ENCODE results near the gene KL. TPM values are rescaled to one million over a fixed set of nuclear protein-coding genes. Genes with fewer than 3 reads are reported as not detected.
A peak's percentile ranks its signal among the peaks of the same experiment; 100 is the strongest.

KL gene
- total and polyA plus RNA-seq, 4 donors: 1.7 to 8.5 (median 2.5) TPM

DNA sequence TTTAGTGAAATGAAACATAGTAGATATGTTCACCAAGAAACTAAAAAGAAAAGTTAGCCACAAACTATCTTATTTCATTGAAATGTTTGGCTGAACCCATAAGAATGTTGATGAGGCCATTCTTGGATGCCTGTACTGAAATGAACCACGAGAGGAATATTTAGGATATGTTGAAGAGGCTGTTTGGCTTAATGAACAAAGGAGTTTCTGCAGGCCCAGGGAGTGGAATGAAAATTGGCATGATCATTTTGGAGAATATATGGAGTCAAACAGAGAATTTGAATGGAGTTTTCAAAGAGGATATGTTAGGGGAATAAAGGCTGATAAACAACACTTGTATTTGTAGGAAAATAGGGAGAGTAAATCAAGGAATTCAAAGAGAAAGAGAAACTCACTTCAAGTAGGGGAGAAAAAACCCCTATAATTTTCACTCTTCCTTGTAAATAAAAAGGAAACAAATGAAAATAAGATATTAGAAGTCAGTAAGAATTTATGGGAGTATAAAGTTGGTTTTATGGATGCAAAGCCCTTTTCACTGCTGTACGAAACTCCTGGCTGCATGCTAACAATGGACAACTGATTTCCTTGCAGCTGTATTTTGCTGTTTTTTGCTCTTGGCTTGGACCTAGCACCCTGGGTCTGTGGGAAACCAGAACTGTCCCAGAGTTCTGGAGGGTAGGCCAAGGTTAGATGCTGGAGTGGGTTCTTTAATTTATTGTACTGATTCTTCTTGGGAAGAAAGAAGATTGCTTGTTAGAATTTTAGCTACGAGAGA is 36.5 kb downstream of the KL start:
- DNase-seq (ENCODE audit: low read depth in 4 of 6, low spot score in 6 of 6): peak in 2 of 6 donors; percentile 30 to 60
- no peaks in the 10 kb centered on the region for H3K36me3 ChIP-seq (ENCODE audit: control insufficient read depth, insufficient read depth, low read length)
- 39% methylated on average over 2 of the region's 3 CpGs for WGBS (ENCODE audit: insufficient coverage)
- no peaks in the 10 kb centered on the region for H3K9me3 ChIP-seq (ENCODE audit: control insufficient read depth, insufficient read depth, low read length)
- peak overlapping the region; percentile 70 for H3K27ac ChIP-seq (ENCODE audit: low read depth, low read length)
- H3K4me3 ChIP-seq (ENCODE audit: low read depth, low read length): no peak overlapping the region
- H3K27me3 ChIP-seq (ENCODE audit: control insufficient read depth, insufficient read depth, low read length): no peaks in the 10 kb centered on the region
- H3K4me1 ChIP-seq (ENCODE audit: control insufficient read depth, insufficient read depth, low read length): peaks cover 6% of the 10 kb centered on the region

DNA sequence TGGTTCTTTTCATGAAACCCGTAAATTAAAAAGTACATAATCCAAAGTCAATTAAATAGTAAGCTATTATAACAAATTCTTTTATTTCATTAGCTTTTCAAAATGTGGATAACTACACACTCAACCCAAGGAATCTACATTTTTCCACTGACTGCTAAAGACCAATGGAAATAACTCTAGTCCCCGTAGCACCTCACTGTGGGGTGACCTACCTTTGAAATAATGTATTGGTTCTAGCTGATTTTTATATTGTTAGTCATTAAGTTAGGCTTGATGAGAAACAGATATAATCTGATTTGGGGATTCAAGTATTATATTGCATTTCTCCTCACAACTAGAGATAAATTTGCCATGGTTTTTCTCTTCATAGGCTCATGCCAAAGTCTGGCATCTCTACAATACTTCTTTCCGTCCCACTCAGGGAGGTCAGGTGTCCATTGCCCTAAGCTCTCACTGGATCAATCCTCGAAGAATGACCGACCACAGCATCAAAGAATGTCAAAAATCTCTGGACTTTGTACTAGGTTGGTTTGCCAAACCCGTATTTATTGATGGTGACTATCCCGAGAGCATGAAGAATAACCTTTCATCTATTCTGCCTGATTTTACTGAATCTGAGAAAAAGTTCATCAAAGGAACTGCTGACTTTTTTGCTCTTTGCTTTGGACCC is 37.3 kb downstream of the KL start:
- Histone ChIP-seq H3K27ac (ENCODE audit: low read depth, low read length) (peak overlapping the region; percentile 70), H3K9me3 (ENCODE audit: control insufficient read depth, insufficient read depth, low read length) (no peaks in the 10 kb centered on the region), H3K4me1 (ENCODE audit: control insufficient read depth, insufficient read depth, low read length) (peaks cover 6% of the 10 kb centered on the region), H3K27me3 (ENCODE audit: control insufficient read depth, insufficient read depth, low read length) (no peaks in the 10 kb centered on the region), H3K4me3 (ENCODE audit: low read depth, low read length) (no peak overlapping the region), H3K36me3 (ENCODE audit: control insufficient read depth, insufficient read depth, low read length) (no peaks in the 10 kb centered on the region)
- 83% methylated on average over 3 of the region's 7 CpGs for WGBS (ENCODE audit: insufficient coverage)
- DNase-seq (ENCODE audit: low read depth in 4 of 6, low spot score in 6 of 6): no peak

DNA sequence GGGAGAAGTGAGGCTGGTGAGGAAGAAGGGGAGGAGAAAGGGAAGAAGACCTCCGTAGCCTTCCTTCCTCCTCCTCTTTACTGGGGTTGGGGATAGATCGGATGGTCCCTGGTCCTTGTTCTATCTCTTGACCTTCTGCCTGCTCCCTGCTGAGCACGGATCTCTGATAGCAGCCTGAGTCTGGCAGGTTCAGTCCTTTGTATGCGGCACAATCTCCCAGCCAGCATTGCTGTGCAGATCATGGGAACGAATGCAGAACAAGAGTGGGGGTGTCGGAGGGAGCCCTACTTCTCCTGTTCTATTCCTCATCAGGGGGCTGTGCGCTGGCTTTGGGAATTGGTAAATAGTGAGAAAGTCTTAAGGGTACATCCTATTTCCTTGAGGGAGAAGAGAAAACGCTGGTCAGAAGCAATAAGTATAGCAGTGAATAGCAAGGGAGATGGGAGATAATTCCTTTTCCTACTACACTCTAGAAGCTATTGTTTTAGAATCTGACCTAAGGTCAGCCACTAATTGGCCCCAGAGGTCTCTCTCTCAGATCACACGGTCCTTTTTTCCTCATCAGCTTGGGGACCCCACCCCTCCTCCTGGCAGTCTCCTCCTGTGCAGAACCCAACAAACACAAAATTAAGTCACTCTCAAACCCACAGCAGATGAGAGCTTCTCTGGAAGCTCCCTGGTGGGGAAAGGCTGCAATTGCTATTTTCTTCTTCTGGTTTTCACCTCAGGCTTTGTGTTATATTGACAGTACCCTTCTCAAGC is 41.0 kb downstream of the KL start:
- Histone ChIP-seq H3K4me3 (ENCODE audit: low read depth, low read length) (no peak overlapping the region), H3K27ac (ENCODE audit: low read depth, low read length) (peak overlapping the region; percentile 53), H3K36me3 (ENCODE audit: control insufficient read depth, insufficient read depth, low read length) (peaks cover 6% of the 10 kb centered on the region), H3K9me3 (ENCODE audit: control insufficient read depth, insufficient read depth, low read length) (no peaks in the 10 kb centered on the region), H3K4me1 (ENCODE audit: control insufficient read depth, insufficient read depth, low read length) (no peaks in the 10 kb centered on the region), H3K27me3 (ENCODE audit: control insufficient read depth, insufficient read depth, low read length) (no peaks in the 10 kb centered on the region)
- 36% methylated on average over 2 of the region's 9 CpGs for WGBS (ENCODE audit: insufficient coverage)
- peak in 2 of 6 donors; percentile 45 to 47 for DNase-seq (ENCODE audit: low read depth in 4 of 6, low spot score in 6 of 6)

DNA sequence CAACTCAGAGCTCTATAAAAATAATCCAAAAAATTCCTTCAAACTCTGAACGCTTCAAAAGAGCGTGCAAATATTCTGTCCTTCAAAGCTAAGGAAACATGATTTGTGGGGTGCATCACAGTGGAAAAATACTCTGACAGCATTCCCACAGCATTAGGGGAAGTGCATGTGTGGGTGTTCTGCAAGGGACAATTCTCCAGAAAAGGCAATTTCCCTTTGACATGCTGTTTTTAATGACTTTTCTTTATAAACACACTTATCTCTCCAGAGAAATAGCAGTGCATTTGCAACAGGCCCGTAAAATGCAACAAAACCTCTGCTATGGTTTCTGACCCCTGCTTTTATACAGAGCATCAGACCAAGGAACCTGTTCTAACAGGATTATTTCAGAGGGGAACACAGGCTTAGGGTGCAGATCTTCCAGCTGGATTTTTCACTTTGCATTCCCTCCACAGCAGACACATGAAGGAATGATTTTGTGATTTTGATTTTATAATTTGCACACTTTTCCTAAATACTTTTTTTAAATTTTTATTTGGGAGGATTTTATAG is 42.6 kb downstream of the KL start:
- Histone ChIP-seq H3K4me1 (ENCODE audit: control insufficient read depth, insufficient read depth, low read length) (no peaks in the 10 kb centered on the region), H3K4me3 (ENCODE audit: low read depth, low read length) (no peak overlapping the region), H3K9me3 (ENCODE audit: control insufficient read depth, insufficient read depth, low read length) (no peaks in the 10 kb centered on the region), H3K27me3 (ENCODE audit: control insufficient read depth, insufficient read depth, low read length) (no peaks in the 10 kb centered on the region), H3K36me3 (ENCODE audit: control insufficient read depth, insufficient read depth, low read length) (peaks cover 6% of the 10 kb centered on the region), H3K27ac (ENCODE audit: low read depth, low read length) (no peak overlapping the region)
- DNase-seq (ENCODE audit: low read depth in 4 of 6, low spot score in 6 of 6): no peak
- 50% methylated on average over 1 of the region's 3 CpGs for WGBS (ENCODE audit: insufficient coverage)

DNA sequence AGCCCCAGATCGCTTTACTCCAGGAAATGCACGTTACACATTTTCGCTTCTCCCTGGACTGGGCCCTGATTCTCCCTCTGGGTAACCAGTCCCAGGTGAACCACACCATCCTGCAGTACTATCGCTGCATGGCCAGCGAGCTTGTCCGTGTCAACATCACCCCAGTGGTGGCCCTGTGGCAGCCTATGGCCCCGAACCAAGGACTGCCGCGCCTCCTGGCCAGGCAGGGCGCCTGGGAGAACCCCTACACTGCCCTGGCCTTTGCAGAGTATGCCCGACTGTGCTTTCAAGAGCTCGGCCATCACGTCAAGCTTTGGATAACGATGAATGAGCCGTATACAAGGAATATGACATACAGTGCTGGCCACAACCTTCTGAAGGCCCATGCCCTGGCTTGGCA is 44.6 kb downstream of the KL start:
- no peaks in the 10 kb centered on the region for H3K9me3 ChIP-seq (ENCODE audit: control insufficient read depth, insufficient read depth, low read length)
- no peaks in the 10 kb centered on the region for H3K27me3 ChIP-seq (ENCODE audit: control insufficient read depth, insufficient read depth, low read length)
- H3K4me1 ChIP-seq (ENCODE audit: control insufficient read depth, insufficient read depth, low read length): no peaks in the 10 kb centered on the region
- DNase-seq (ENCODE audit: low read depth in 4 of 6, low spot score in 6 of 6): no peak
- WGBS (ENCODE audit: insufficient coverage): 94% methylated on average over 14 of the region's 15 CpGs
- no peak overlapping the region for H3K4me3 ChIP-seq (ENCODE audit: low read depth, low read length)
- peaks cover 6% of the 10 kb centered on the region for H3K36me3 ChIP-seq (ENCODE audit: control insufficient read depth, insufficient read depth, low read length)
- no peak overlapping the region for H3K27ac ChIP-seq (ENCODE audit: low read depth, low read length)

DNA sequence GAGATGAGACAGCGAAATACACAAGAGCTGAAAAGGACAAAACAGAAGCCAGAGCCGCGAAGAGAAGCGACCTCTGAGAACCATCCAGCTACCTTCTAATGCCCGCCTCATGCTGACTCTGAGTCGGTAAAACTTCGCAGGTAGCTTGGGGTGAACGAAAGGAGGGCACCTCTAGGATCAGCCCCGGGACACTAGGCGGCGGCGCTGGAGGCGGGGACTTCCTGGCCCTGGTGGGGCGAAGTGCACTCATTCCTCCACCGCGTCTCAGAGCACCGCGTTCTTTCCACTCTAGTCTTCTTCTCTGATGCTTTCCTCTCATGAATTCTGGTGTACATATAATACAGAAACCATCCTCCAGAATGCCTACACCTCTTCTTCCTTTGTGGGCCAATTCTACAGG is 50.1 kb downstream of the KL start:
- DNase-seq (ENCODE audit: low read depth in 4 of 6, low spot score in 6 of 6): no peak
- H3K4me3 ChIP-seq (ENCODE audit: low read depth, low read length): no peak overlapping the region
- whole genome bisulfite sequencing (ENCODE audit: insufficient coverage): 89% methylated on average over 18 of the region's 18 CpGs
- no peaks in the 10 kb centered on the region for H3K27me3 ChIP-seq (ENCODE audit: control insufficient read depth, insufficient read depth, low read length)
- H3K4me1 ChIP-seq (ENCODE audit: control insufficient read depth, insufficient read depth, low read length): no peaks in the 10 kb centered on the region
- no peak overlapping the region for H3K27ac ChIP-seq (ENCODE audit: low read depth, low read length)
- H3K9me3 ChIP-seq (ENCODE audit: control insufficient read depth, insufficient read depth, low read length): no peaks in the 10 kb centered on the region
- H3K36me3 ChIP-seq (ENCODE audit: control insufficient read depth, insufficient read depth, low read length): no peaks in the 10 kb centered on the region

DNA sequence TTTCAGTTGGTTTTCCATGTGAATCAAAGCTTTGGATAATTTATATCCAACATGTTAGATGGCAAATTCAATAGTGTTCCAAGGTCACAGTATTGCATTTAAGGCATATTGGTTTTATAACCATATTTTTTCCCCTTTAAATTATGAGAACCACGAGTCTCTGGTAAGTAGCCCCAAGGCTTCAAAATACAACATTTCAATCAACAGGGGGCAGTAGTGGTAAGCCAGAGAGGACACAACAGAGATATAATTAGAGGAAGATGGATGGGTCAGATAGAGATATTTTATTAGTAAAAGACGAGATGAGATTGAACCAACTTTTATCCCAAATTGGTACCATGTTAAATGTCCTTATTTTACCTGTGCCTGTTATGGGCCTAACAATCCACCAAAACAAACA is 53.1 kb downstream of the KL start:
- Histone ChIP-seq H3K9me3 (ENCODE audit: control insufficient read depth, insufficient read depth, low read length) (no peaks in the 10 kb centered on the region), H3K27ac (ENCODE audit: low read depth, low read length) (no peak overlapping the region), H3K4me1 (ENCODE audit: control insufficient read depth, insufficient read depth, low read length) (peaks cover 5% of the 10 kb centered on the region), H3K36me3 (ENCODE audit: control insufficient read depth, insufficient read depth, low read length) (no peaks in the 10 kb centered on the region), H3K27me3 (ENCODE audit: control insufficient read depth, insufficient read depth, low read length) (no peaks in the 10 kb centered on the region), H3K4me3 (ENCODE audit: low read depth, low read length) (no peak overlapping the region)
- DNase-seq (ENCODE audit: low read depth in 4 of 6, low spot score in 6 of 6): no peak
- no CpG with 5 or more reads among the region's 2 CpGs for WGBS (ENCODE audit: insufficient coverage)

DNA sequence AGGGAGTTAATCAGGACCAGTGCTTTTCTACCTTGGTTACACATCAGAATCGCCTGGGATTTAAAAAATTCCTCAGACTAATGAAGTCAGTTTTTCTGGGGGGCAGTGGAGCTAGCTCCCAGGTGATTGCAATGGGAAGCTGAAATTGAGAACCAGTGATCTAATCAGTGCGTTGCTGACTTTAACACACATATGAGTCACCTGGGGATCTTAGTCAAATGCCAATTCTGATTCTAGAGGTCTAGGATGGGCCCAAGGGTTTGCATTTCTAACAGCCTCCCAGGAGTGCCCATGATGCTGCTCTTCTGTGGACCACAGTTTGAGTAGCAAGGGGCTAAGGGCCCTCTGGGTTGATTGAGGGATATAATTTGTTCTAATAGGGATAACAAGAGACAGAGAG is 54.5 kb downstream of the KL start:
- no peaks in the 10 kb centered on the region for H3K36me3 ChIP-seq (ENCODE audit: control insufficient read depth, insufficient read depth, low read length)
- H3K27ac ChIP-seq (ENCODE audit: low read depth, low read length): no peak overlapping the region
- no peaks in the 10 kb centered on the region for H3K27me3 ChIP-seq (ENCODE audit: control insufficient read depth, insufficient read depth, low read length)
- H3K9me3 ChIP-seq (ENCODE audit: control insufficient read depth, insufficient read depth, low read length): no peaks in the 10 kb centered on the region
- H3K4me3 ChIP-seq (ENCODE audit: low read depth, low read length): no peak overlapping the region
- DNase-seq (ENCODE audit: low read depth in 4 of 6, low spot score in 6 of 6): no peak
- WGBS (ENCODE audit: insufficient coverage): 78% methylated on average over 1 of the region's 2 CpGs
- peaks cover 8% of the 10 kb centered on the region for H3K4me1 ChIP-seq (ENCODE audit: control insufficient read depth, insufficient read depth, low read length)

DNA sequence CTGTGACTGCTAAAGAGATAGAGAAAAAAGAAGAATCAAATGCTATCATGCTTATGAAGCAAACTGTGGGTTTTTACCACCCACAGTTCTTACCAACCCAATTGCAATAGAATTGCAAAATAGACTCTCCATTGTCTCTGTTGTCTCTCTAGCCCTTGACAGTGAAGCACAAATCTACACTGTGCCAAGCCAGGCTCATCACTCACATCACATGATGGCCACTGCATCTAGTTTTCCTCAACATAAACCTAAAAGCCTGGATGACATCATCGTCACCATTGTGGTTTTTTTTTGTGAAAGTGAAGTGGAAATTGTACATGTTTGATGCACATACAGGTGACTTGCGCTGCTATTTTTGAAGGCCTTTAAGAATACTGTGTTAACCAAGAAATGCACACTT is 56.1 kb downstream of the KL start:
- Histone ChIP-seq H3K9me3 (ENCODE audit: control insufficient read depth, insufficient read depth, low read length) (no peaks in the 10 kb centered on the region), H3K4me3 (ENCODE audit: low read depth, low read length) (no peak overlapping the region), H3K4me1 (ENCODE audit: control insufficient read depth, insufficient read depth, low read length) (peaks cover 14% of the 10 kb centered on the region), H3K27me3 (ENCODE audit: control insufficient read depth, insufficient read depth, low read length) (no peaks in the 10 kb centered on the region), H3K27ac (ENCODE audit: low read depth, low read length) (no peak overlapping the region), H3K36me3 (ENCODE audit: control insufficient read depth, insufficient read depth, low read length) (no peaks in the 10 kb centered on the region)
- no CpG with 5 or more reads among the region's 2 CpGs for WGBS (ENCODE audit: insufficient coverage)
- no peak for DNase-seq (ENCODE audit: low read depth in 4 of 6, low spot score in 6 of 6)
